Measurements from ENCODE around the gene RARG. TPM values are rescaled to one million over a fixed set of nuclear protein-coding genes. Genes with fewer than 3 reads are reported as not detected.

The RARG gene
- total RNA-seq, 1 donor from 2014 or later = 79.1 TPM

DNA sequence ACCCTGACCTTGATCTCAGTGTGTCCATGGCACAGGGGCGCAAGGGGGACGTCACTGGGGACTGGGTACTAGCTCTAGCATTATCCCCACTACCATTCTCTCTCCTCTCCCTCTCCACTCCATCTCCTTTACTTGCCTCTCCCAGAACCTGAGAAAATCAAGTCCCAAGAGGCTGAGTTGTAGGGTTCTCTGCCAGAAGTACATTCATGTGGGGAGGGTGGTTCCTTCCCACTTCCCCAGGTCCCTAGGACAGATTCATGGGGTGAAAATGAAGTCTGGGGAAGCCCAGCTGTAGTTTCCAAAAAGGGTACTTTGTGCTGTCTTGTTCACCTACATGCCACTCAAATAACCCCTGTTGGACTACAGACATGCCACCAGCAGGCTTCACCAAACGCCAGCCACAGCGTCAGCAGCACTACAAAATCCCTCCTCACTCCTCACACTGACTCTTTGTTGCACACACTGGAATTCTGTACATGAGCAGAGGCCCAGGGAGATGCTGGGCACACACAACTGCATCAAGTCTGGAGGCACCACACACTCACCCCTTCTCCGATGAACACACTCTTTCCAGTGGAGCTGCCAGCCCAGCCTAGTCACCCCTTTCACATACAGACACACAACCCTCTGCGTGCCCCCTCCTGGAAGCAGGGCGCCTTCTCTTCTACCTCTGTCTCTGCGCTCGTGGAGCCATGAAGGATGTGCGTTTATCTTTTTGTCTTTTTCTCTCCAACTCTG lies 6.9 kb downstream of the RARG start:
- H3K27ac ChIP-seq = peak overlapping the region; percentile 99
- intact Hi-C loops (cut with DNase I) = no loop called here
- no peaks in the 10 kb centered on the region for H3K9me3 ChIP-seq
- peaks cover 75% of the 10 kb centered on the region for H3K4me1 ChIP-seq
- TF ChIP-seq POLR2A (IDR thresholded peaks at IDR 0.05) = no peak
- no peak for TF ChIP-seq CTCF (IDR thresholded peaks at IDR 0.05)
- no peak for TF ChIP-seq POLR2AphosphoS5 (IDR thresholded peaks at IDR 0.05; ENCODE audit: insufficient read depth in 1 of 2, low read depth in 1 of 2)
- H3K36me3 ChIP-seq = peaks cover 0 to 11% of the 10 kb centered on the region in 2 donors
- DNase-seq (ENCODE audit: extremely low spot score in 2 of 2) = peak in 1 of 2 donors; percentile 85
- no peak overlapping the region for H3K4me3 ChIP-seq
- H3K27me3 ChIP-seq = no peaks in the 10 kb centered on the region

DNA sequence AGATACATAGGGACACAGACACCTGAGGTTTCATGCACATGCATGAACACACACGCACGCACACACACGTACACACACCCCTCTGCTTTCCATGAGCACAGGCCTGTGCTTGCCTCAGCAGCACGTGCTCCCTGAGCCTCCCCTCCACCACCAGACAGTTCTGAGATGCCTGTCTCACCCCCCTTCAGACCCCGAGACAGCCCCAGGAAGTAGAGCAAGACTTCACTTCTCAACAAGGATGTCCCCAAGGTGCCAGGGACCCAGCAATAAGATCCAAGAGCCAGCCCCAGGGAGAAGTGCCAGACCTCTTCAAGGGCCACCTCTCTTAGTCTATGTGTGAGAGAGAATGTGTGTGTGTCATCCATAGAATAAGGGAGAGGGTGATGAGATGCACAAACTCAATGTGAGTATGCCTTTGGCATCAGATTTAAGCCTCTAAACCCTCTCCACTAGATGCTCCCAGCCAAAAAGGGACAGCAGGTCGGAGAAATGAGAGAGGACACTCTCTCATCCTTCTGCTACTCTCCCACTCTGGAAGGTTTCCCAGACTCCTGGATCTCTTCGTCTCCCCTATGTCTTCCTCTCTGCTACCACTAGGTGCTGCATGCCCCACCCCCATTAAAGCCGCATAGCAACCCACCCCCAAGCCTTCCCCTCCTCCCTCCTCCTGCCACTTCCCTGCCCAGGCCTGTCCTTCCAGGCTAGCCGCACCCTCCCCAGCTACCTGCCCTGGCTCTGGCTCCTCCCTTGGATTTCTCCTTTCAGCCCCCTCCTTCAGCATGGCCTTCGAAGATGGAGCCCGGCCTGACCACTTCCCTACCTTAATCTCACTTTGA lies 7.7 kb downstream of the RARG start:
- Histone ChIP-seq H3K4me1 (peaks cover 68% of the 10 kb centered on the region), H3K36me3 (peaks cover 0 to 11% of the 10 kb centered on the region in 2 donors), H3K27ac (peak overlapping the region; percentile 99), H3K27me3 (no peaks in the 10 kb centered on the region), H3K9me3 (no peaks in the 10 kb centered on the region), H3K4me3 (peak overlapping the region in 1 of 2 donors; percentile 75)
- intact Hi-C loops (cut with DNase I) = no loop called here
- TF ChIP-seq CTCF (IDR thresholded peaks at IDR 0.05) = no peak
- no peak for TF ChIP-seq POLR2A (IDR thresholded peaks at IDR 0.05)
- TF ChIP-seq POLR2AphosphoS5 (IDR thresholded peaks at IDR 0.05; ENCODE audit: insufficient read depth in 1 of 2, low read depth in 1 of 2) = no peak
- DNase-seq (ENCODE audit: extremely low spot score in 2 of 2) = peak in 1 of 2 donors; percentile 85

GRCh38 chr12:53223389-53224060 lies 8.5 kb downstream of the RARG start:
- Histone ChIP-seq H3K4me3 (peak overlapping the region; percentile 20 to 75), H3K27me3 (no peaks in the 10 kb centered on the region), H3K27ac (peak overlapping the region; percentile 99), H3K4me1 (peaks cover 68% of the 10 kb centered on the region), H3K36me3 (peaks cover 0 to 11% of the 10 kb centered on the region in 2 donors), H3K9me3 (no peaks in the 10 kb centered on the region)
- no peak for TF ChIP-seq CTCF (IDR thresholded peaks at IDR 0.05)
- peak in 1 of 2 donors; percentile 16 for TF ChIP-seq POLR2AphosphoS5 (IDR thresholded peaks at IDR 0.05; ENCODE audit: insufficient read depth in 1 of 2, low read depth in 1 of 2)
- intact Hi-C loops (cut with DNase I) = no loop called here
- DNase-seq (ENCODE audit: extremely low spot score in 2 of 2) = no peak

DNA sequence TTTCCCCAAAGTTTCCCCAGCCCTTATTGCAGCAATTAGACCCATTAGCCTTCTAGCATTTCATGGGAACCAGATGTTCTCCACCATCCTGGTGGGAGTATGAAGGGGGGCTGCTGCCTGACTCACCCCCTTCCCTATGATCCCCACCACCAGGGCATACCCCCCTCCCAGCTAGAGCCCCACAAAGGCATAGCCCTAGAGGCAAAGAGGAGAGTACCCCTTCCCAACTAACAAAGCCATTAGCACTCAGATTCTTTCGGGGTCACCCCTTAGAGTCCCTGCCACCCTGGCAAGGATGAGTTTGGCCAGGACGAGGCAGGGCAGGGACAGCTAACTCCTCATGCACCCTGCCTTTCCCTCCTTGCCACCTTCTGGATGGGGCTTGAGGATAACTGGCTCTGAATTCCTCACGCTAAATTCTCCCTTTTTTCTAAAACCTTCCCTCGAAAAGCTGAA lies 9.2 kb downstream of the RARG start:
- H3K27me3 ChIP-seq = no peaks in the 10 kb centered on the region
- TF ChIP-seq POLR2A (IDR thresholded peaks at IDR 0.05) = no peak
- TF ChIP-seq POLR2AphosphoS5 (IDR thresholded peaks at IDR 0.05; ENCODE audit: insufficient read depth in 1 of 2, low read depth in 1 of 2) = no peak
- no peak for TF ChIP-seq CTCF (IDR thresholded peaks at IDR 0.05)
- H3K36me3 ChIP-seq = peaks cover 0 to 11% of the 10 kb centered on the region in 2 donors
- intact Hi-C loops (cut with DNase I) = no loop called here
- peak overlapping the region; percentile 12 to 75 for H3K4me3 ChIP-seq
- H3K9me3 ChIP-seq = no peaks in the 10 kb centered on the region
- DNase-seq (ENCODE audit: extremely low spot score in 2 of 2) = no peak
- H3K27ac ChIP-seq = peak overlapping the region; percentile 99
- H3K4me1 ChIP-seq = peaks cover 67% of the 10 kb centered on the region
